ENCODE data around the gene FOXL2.

FOXL2 gene

GRCh38 chr3:138964264-138964663, 17.3 kb upstream of the FOXL2 start:
- TF ChIP-seq ZFP3 (CRISPR knock-in tag; IDR thresholded peaks at IDR 0.05), result no peak
- TF ChIP-seq, protein P1, sequence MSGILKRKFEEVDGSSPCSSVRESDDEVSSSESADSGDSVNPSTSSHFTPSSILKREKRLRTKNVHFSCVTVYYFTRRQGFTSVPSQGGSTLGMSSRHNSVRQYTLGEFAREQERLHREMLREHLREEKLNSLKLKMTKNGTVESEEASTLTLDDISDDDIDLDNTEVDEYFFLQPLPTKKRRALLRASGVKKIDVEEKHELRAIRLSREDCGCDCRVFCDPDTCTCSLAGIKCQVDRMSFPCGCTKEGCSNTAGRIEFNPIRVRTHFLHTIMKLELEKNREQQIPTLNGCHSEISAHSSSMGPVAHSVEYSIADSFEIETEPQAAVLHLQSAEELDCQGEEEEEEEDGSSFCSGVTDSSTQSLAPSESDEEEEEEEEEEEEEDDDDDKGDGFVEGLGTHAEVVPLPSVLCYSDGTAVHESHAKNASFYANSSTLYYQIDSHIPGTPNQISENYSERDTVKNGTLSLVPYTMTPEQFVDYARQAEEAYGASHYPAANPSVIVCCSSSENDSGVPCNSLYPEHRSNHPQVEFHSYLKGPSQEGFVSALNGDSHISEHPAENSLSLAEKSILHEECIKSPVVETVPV (CRISPR knock-in tag; IDR thresholded peaks at IDR 0.05), result no peak
- no peak for ATAC-seq

DNA sequence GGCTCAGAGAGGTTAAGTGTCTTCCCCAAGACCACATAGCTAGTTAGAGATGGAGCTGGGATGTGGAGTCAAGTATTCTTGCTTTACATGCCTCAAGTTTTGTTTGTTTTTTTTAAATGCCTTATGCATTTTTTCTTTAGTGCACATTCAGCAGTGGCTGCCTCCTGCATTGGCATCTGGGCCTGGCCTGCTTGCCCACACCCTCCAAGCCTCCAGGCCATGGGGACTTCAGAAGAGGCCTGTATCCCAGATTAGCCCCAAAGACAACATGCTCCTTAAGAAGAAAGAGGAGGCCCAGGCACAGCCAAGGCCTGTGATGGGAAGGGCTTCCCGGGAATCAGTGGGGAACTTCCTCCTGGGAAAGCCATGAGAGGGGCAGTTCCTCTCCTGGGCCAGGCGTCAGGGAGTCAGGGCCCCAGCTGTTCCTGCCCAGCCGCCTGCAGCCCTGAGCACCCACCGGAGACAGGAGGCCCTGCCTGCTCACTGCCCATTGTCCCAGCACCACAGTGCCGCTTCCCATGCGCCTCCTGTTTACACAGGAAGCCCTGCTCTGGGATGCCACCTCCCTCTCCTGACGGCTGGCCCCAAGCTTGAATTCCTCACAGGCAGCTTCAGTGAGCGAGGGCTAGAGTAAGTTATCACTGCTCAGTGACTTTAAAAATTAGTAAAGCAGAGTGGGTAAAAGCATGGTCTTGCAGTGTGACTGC, 16.1 kb upstream of the FOXL2 start:
- no peak for ATAC-seq
- TF ChIP-seq SNAI2 (CRISPR knock-in tag; IDR thresholded peaks at IDR 0.05), result no peak
- no peak for TF ChIP-seq OSR1 (CRISPR knock-in tag; IDR thresholded peaks at IDR 0.05)
- TF ChIP-seq BACH2 (CRISPR knock-in tag; IDR thresholded peaks at IDR 0.05; ENCODE audit: borderline replicate concordance), result no peak
- no peak for TF ChIP-seq POU6F1 (CRISPR knock-in tag; IDR thresholded peaks at IDR 0.05; ENCODE audit: borderline replicate concordance, low read depth)
- no peak for TF ChIP-seq ZC3H10 (CRISPR knock-in tag; IDR thresholded peaks at IDR 0.05)
- no peak for TF ChIP-seq ESRRG (CRISPR knock-in tag; IDR thresholded peaks at IDR 0.05)
- TF ChIP-seq, protein P2, sequence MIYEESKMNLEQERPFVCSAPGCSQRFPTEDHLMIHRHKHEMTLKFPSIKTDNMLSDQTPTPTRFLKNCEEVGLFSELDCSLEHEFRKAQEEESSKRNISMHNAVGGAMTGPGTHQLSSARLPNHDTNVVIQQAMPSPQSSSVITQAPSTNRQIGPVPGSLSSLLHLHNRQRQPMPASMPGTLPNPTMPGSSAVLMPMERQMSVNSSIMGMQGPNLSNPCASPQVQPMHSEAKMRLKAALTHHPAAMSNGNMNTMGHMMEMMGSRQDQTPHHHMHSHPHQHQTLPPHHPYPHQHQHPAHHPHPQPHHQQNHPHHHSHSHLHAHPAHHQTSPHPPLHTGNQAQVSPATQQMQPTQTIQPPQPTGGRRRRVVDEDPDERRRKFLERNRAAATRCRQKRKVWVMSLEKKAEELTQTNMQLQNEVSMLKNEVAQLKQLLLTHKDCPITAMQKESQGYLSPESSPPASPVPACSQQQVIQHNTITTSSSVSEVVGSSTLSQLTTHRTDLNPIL (CRISPR knock-in tag; IDR thresholded peaks at IDR 0.05; ENCODE audit: low read depth), result no peak
- no peak for TF ChIP-seq ZFP3 (CRISPR knock-in tag; IDR thresholded peaks at IDR 0.05)
- no peak for TF ChIP-seq ZNF70 (CRISPR knock-in tag; IDR thresholded peaks at IDR 0.05)
- no peak for TF ChIP-seq PPARA (CRISPR knock-in tag; IDR thresholded peaks at IDR 0.05; ENCODE audit: borderline replicate concordance)
- TF ChIP-seq TCF4 (CRISPR knock-in tag; IDR thresholded peaks at IDR 0.05; ENCODE audit: borderline replicate concordance), result no peak
- no peak for TF ChIP-seq TSHZ2 (CRISPR knock-in tag; IDR thresholded peaks at IDR 0.05)
- TF ChIP-seq, protein P3, sequence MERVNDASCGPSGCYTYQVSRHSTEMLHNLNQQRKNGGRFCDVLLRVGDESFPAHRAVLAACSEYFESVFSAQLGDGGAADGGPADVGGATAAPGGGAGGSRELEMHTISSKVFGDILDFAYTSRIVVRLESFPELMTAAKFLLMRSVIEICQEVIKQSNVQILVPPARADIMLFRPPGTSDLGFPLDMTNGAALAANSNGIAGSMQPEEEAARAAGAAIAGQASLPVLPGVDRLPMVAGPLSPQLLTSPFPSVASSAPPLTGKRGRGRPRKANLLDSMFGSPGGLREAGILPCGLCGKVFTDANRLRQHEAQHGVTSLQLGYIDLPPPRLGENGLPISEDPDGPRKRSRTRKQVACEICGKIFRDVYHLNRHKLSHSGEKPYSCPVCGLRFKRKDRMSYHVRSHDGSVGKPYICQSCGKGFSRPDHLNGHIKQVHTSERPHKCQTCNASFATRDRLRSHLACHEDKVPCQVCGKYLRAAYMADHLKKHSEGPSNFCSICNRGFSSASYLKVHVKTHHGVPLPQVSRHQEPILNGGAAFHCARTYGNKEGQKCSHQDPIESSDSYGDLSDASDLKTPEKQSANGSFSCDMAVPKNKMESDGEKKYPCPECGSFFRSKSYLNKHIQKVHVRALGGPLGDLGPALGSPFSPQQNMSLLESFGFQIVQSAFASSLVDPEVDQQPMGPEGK (CRISPR knock-in tag; IDR thresholded peaks at IDR 0.05; ENCODE audit: borderline replicate concordance), result no peak
- no peak for TF ChIP-seq CSDC2 (CRISPR knock-in tag; IDR thresholded peaks at IDR 0.05)
- no peak for TF ChIP-seq ZNF565 (CRISPR knock-in tag; conservative IDR thresholded peaks at IDR 0.05; ENCODE audit: low read depth)
- no peak for TF ChIP-seq RARB (CRISPR knock-in tag; IDR thresholded peaks at IDR 0.05)

GRCh38 chr3:138960417-138960852, 13.5 kb upstream of the FOXL2 start:
- ATAC-seq, result no peak; the same call in 2 of the 3 replicates
- TF ChIP-seq TSHZ2 (CRISPR knock-in tag; IDR thresholded peaks at IDR 0.05), result no peak
- TF ChIP-seq TOX (CRISPR knock-in tag; IDR thresholded peaks at IDR 0.05; ENCODE audit: borderline replicate concordance), result no peak
- TF ChIP-seq, protein P3 (CRISPR knock-in tag; IDR thresholded peaks at IDR 0.05; ENCODE audit: borderline replicate concordance), result no peak
- no peak for TF ChIP-seq SNAI2 (CRISPR knock-in tag; IDR thresholded peaks at IDR 0.05)
- TF ChIP-seq ZC3H10 (CRISPR knock-in tag; IDR thresholded peaks at IDR 0.05), result no peak
- no peak for TF ChIP-seq TCF4 (CRISPR knock-in tag; IDR thresholded peaks at IDR 0.05; ENCODE audit: borderline replicate concordance)
- TF ChIP-seq PPARA (CRISPR knock-in tag; IDR thresholded peaks at IDR 0.05; ENCODE audit: borderline replicate concordance), result no peak
- no peak for TF ChIP-seq ZFP30 (CRISPR knock-in tag; IDR thresholded peaks at IDR 0.05)
- no peak for TF ChIP-seq POU6F1 (CRISPR knock-in tag; IDR thresholded peaks at IDR 0.05; ENCODE audit: borderline replicate concordance, low read depth)
- no peak for TF ChIP-seq BACH2 (CRISPR knock-in tag; IDR thresholded peaks at IDR 0.05; ENCODE audit: borderline replicate concordance)
